Stimulated activated CD8-positive, alpha-beta memory T cell treated with anti-CD3 and anti-CD28 coated beads, Interleukin-15, amount 100 ng/mL, for 1 hour (primary cell): Measurements from ENCODE around the gene BTBD7.
A peak's percentile ranks its signal among the peaks of the same experiment; 100 is the strongest.
"Not testable (repeated sequence)": the region's sequence is repeated elsewhere in the genome, so short reads cannot be mapped to it uniquely, and the experiment has no call there.

Experiments used
- DNase-seq: peaks from one replicate; pipeline ENCODE4 v3.0.0-alpha.2; 2020; ENCODE audit warnings: low read depth

The BTBD7 gene

GRCh38 chr14:93332853-93333630, at the start of gene BTBD7:
Gene BTBD7, minus strand, starts transcription at chr14:93333036. Its CDS starts 36,985 bp downstream, at chr14:93296051.
- peak; percentile 81 for DNase-seq

GRCh38 chr14:93381644-93382043, 48.8 kb upstream of the BTBD7 start:
- DNase-seq, result no peak

GRCh38 chr14:93379831-93380230, 47.0 kb upstream of the BTBD7 start:
- no peak for DNase-seq

GRCh38 chr14:93375673-93376156, 42.9 kb upstream of the BTBD7 start:
- no peak for DNase-seq

GRCh38 chr14:93369713-93370266, 37.0 kb upstream of the BTBD7 start:
- DNase-seq, result no peak

- DNase-seq, result no peak
Measured at GRCh38 chr14:93368996-93369712, 36.3 kb upstream of the BTBD7 start.

GRCh38 chr14:93354873-93355272, 22.0 kb upstream of the BTBD7 start:
- DNase-seq, result not testable (repeated sequence)

GRCh38 chr14:93348292-93348691, 15.5 kb upstream of the BTBD7 start:
- no peak for DNase-seq

GRCh38 chr14:93347850-93348249, 15.0 kb upstream of the BTBD7 start:
- no peak for DNase-seq

- DNase-seq, result no peak
Measured at GRCh38 chr14:93346926-93347721, 14.3 kb upstream of the BTBD7 start, which contains the start of gene COX8C. Gene COX8C, plus strand, starts transcription at chr14:93347182. Its CDS starts 87 bp downstream, at chr14:93347269.

GRCh38 chr14:93343797-93344196, 11.0 kb upstream of the BTBD7 start:
- DNase-seq, result no peak

GRCh38 chr14:93343266-93343665, 10.4 kb upstream of the BTBD7 start:
- no peak for DNase-seq

- DNase-seq, result no peak
Measured at GRCh38 chr14:93337884-93338283, 5.0 kb upstream of the BTBD7 start.

- no peak for DNase-seq
Measured at GRCh38 chr14:93337143-93337753, 4.4 kb upstream of the BTBD7 start.

GRCh38 chr14:93333631-93334103, 831 bp upstream of the BTBD7 start:
- DNase-seq, result no peak

- DNase-seq, result no peak
Measured at GRCh38 chr14:93332397-93332852, 411 bp downstream of the BTBD7 start.

- DNase-seq, result no peak
Measured at GRCh38 chr14:93331728-93332396, 974 bp downstream of the BTBD7 start.

GRCh38 chr14:93331002-93331727, 1.7 kb downstream of the BTBD7 start:
- DNase-seq, result no peak

GRCh38 chr14:93330609-93331000, 2.2 kb downstream of the BTBD7 start:
- no peak for DNase-seq
